ENCODE data around the gene NECAP2.

The NECAP2 gene

GRCh38 chr1:16394977-16395376 lies 45.5 kb upstream of the NECAP2 start:
- no peaks in the 10 kb centered on the region for H3K9me3 ChIP-seq (ENCODE audit: severe bottlenecking)
- no peak overlapping the region for H3K4me3 ChIP-seq (ENCODE audit: severe bottlenecking)
- ATAC-seq (ENCODE audit: low read depth) (no peak), DNase-seq (ENCODE audit: low spot score) (no peak)
- no peaks in the 10 kb centered on the region for H3K27me3 ChIP-seq (ENCODE audit: insufficient read depth, poor library complexity, severe bottlenecking)
- peaks cover 35% of the 10 kb centered on the region for H3K36me3 ChIP-seq (ENCODE audit: low read depth)
- peaks cover 4% of the 10 kb centered on the region for H3K4me1 ChIP-seq (ENCODE audit: insufficient read depth, poor library complexity, severe bottlenecking)
- TF ChIP-seq, protein P1, sequence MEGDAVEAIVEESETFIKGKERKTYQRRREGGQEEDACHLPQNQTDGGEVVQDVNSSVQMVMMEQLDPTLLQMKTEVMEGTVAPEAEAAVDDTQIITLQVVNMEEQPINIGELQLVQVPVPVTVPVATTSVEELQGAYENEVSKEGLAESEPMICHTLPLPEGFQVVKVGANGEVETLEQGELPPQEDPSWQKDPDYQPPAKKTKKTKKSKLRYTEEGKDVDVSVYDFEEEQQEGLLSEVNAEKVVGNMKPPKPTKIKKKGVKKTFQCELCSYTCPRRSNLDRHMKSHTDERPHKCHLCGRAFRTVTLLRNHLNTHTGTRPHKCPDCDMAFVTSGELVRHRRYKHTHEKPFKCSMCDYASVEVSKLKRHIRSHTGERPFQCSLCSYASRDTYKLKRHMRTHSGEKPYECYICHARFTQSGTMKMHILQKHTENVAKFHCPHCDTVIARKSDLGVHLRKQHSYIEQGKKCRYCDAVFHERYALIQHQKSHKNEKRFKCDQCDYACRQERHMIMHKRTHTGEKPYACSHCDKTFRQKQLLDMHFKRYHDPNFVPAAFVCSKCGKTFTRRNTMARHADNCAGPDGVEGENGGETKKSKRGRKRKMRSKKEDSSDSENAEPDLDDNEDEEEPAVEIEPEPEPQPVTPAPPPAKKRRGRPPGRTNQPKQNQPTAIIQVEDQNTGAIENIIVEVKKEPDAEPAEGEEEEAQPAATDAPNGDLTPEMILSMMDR (IDR thresholded peaks at IDR 0.05; ENCODE audit: poor library complexity, severe bottlenecking) = no peak
- no peak overlapping the region for H3K27ac ChIP-seq (ENCODE audit: poor library complexity, severe bottlenecking)

DNA sequence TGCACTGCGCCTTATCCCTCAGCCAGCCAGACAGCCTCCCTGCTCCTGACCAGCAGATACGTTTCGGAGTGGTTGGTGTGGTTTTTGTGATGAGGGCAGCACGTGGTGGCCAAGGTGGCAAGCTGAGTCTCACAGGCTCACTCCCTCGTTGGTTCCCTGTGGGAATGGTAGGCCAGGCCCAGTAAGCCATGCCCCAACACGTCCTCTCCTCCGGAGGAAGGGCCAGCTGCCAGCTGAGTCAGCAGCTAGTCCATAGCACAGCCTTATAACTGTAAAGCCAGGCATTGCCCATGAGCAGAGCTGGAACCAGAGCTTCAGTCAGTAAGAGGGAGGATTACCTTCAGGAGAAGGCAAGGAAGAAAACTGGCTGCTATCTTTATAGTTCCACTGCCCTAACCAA lies 43.9 kb upstream of the NECAP2 start:
- Histone ChIP-seq H3K4me1 (ENCODE audit: insufficient read depth, poor library complexity, severe bottlenecking) (peaks cover 4% of the 10 kb centered on the region), H3K9me3 (ENCODE audit: severe bottlenecking) (no peaks in the 10 kb centered on the region), H3K36me3 (ENCODE audit: low read depth) (peaks cover 35% of the 10 kb centered on the region), H3K27me3 (ENCODE audit: insufficient read depth, poor library complexity, severe bottlenecking) (no peaks in the 10 kb centered on the region), H3K4me3 (ENCODE audit: severe bottlenecking) (no peak overlapping the region), H3K27ac (ENCODE audit: poor library complexity, severe bottlenecking) (peak overlapping the region; percentile 54)
- ATAC-seq (ENCODE audit: low read depth) (peak; percentile 98), DNase-seq (ENCODE audit: low spot score) (peak; percentile 96)
- TF ChIP-seq, protein P1 (IDR thresholded peaks at IDR 0.05; ENCODE audit: poor library complexity, severe bottlenecking) = no peak

DNA sequence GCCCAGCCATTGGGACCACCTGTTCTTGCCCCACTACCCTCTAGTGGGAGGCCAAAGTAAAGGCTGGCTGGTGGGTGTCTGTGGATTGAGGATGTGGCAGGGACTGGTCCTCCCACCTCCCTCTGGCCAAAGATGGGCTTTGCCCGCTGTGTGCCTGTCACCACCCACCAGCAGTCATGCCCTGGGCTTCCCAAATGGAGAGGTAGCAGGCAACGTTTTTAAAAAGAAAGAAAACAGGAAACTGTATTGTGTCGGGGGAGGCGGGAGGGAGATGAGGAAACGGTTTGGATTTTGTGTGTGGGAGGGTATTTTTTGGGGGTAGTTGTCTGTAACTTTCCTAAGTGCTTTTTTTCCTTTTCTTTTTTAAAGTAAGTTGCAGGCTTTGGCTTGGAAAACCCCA lies 43.4 kb upstream of the NECAP2 start:
- Histone ChIP-seq H3K27ac (ENCODE audit: poor library complexity, severe bottlenecking) (peak overlapping the region; percentile 54), H3K9me3 (ENCODE audit: severe bottlenecking) (no peaks in the 10 kb centered on the region), H3K4me1 (ENCODE audit: insufficient read depth, poor library complexity, severe bottlenecking) (peaks cover 4% of the 10 kb centered on the region), H3K4me3 (ENCODE audit: severe bottlenecking) (no peak overlapping the region), H3K36me3 (ENCODE audit: low read depth) (peaks cover 35% of the 10 kb centered on the region), H3K27me3 (ENCODE audit: insufficient read depth, poor library complexity, severe bottlenecking) (no peaks in the 10 kb centered on the region)
- TF ChIP-seq, protein P1 (IDR thresholded peaks at IDR 0.05; ENCODE audit: poor library complexity, severe bottlenecking) = no peak
- DNase-seq (ENCODE audit: low spot score) (no peak), ATAC-seq (ENCODE audit: low read depth) (no peak)

DNA sequence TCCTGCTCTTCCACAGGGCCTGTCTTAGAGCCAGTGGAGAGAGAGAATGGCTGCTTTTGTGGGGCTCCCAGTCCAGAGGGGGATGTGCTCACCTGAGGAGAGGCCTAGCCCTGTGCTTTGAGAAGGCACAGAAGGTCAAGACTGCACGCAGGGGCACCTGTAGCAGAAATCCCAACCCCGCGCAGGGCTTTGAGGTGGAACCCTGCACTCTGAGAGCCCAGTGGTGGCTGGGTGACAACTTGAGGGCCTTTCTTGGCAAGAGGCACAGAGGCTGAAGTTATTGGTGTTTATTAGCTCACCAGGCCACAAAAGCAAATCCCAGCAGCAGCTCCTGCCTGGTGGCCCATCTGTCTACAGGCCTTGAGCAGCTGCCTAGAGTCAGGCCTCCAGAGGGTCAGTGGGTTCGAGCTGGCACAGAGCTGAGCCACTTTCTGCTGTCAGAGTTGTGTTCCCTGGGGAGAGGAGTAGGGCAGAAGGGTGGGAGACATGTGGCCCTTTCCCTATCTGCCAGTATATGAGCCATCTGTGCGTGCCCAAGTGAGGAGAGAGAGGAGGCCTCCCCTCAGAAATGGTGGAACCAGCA lies 42.1 kb upstream of the NECAP2 start:
- H3K27ac ChIP-seq (ENCODE audit: poor library complexity, severe bottlenecking) = no peak overlapping the region
- TF ChIP-seq, protein P1 (IDR thresholded peaks at IDR 0.05; ENCODE audit: poor library complexity, severe bottlenecking) = no peak
- no peaks in the 10 kb centered on the region for H3K27me3 ChIP-seq (ENCODE audit: insufficient read depth, poor library complexity, severe bottlenecking)
- peaks cover 35% of the 10 kb centered on the region for H3K36me3 ChIP-seq (ENCODE audit: low read depth)
- H3K4me3 ChIP-seq (ENCODE audit: severe bottlenecking) = no peak overlapping the region
- H3K4me1 ChIP-seq (ENCODE audit: insufficient read depth, poor library complexity, severe bottlenecking) = peaks cover 4% of the 10 kb centered on the region
- DNase-seq (ENCODE audit: low spot score) (no peak), ATAC-seq (ENCODE audit: low read depth) (no peak)
- no peaks in the 10 kb centered on the region for H3K9me3 ChIP-seq (ENCODE audit: severe bottlenecking)

- Histone ChIP-seq H3K27me3 (ENCODE audit: insufficient read depth, poor library complexity, severe bottlenecking) (no peaks in the 10 kb centered on the region), H3K4me1 (ENCODE audit: insufficient read depth, poor library complexity, severe bottlenecking) (no peaks in the 10 kb centered on the region), H3K4me3 (ENCODE audit: severe bottlenecking) (no peak overlapping the region), H3K36me3 (ENCODE audit: low read depth) (0 out of 2 replicates have a peak, but pooled peaks cover 4% of the 10 kb centered on the region), H3K9me3 (ENCODE audit: severe bottlenecking) (no peaks in the 10 kb centered on the region), H3K27ac (ENCODE audit: poor library complexity, severe bottlenecking) (no peak overlapping the region)
- TF ChIP-seq, protein P1 (IDR thresholded peaks at IDR 0.05; ENCODE audit: poor library complexity, severe bottlenecking) = no peak
- ATAC-seq (ENCODE audit: low read depth) = no peak
- DNase-seq (ENCODE audit: low spot score) = no peak
Observed at GRCh38 chr1:16402742-16403141, 37.8 kb upstream of the NECAP2 start.

Data from RWPE2 (cell line).